Endothelial cell of umbilical vein (primary cell): Measurements from ENCODE around the gene UCK1. TPM values are rescaled to one million over a fixed set of nuclear protein-coding genes. Genes with fewer than 3 reads are reported as not detected.

Experiments used
- BruUV-seq: library from RNA; stranded (reverse); fragments of 400-500 nt; replicated peaks from 2 replicates; lab custom pipeline; 2021; lab: Mats Ljungman, UMichigan
- CTCF ChIA-PET: fragments of 300-600, 350-600 bp; sonication (Branson Sonifier 250); formaldehyde crosslinking; loops from one replicate; lab custom pipeline; 2021; ENCODE audit warnings: antibody characterized with exemption, inconsistent platforms; lab: Charles Lee
- POLR2A ChIA-PET: fragments of 300-600, 350-600 bp; sonication (Branson Sonifier 250); formaldehyde crosslinking; loops from one replicate; lab custom pipeline; 2021; ENCODE audit warnings: antibody characterized with exemption, inconsistent platforms; lab: Charles Lee
- DNase-seq: peaks from one replicate; pipeline ENCODE4 v3.0.0-alpha.2; 2011; ENCODE audit warnings: low read depth, low spot score
- FAIRE-seq: peaks from 2 replicates; lab custom pipeline; 2011; peaks lifted over from hg19 to GRCh38; lab: Jason Lieb, UNC
- H2AFZ ChIP-seq: 2 replicates; pipeline ENCODE4 v1.6.0; 2012; ENCODE audit warnings: low read depth, low read length, control low read depth, inconsistent platforms
- H3K27ac ChIP-seq: 2 replicates; pipeline ENCODE4 v1.5.1; 2011; ENCODE audit warnings: low read depth, mild to moderate bottlenecking, control low read depth, low read length, moderate library complexity; ENCODE audit not compliant: insufficient read depth
- H3K27me3 ChIP-seq, 2 experiments: 2 replicates each; pipeline versions ENCODE4 v1.6.0 to v1.6.1; 2011; ENCODE audit warnings: low read length in 2 of 2, mixed read lengths in 1 of 2; ENCODE audit not compliant: control insufficient read depth in 2 of 2, insufficient read depth in 2 of 2
- H3K36me3 ChIP-seq, 2 experiments: 2 replicates in 1 of 2; 3 replicates in 1 of 2; pipeline ENCODE4 v1.5.1; 2011; ENCODE audit warnings: low read length in 2 of 2, mild to moderate bottlenecking in 1 of 2, moderate library complexity in 1 of 2; ENCODE audit not compliant: control insufficient read depth in 2 of 2, insufficient read depth in 2 of 2; ENCODE audit errors: extremely low read depth in 1 of 2
- H3K4me1 ChIP-seq: 3 replicates; pipeline ENCODE4 v1.5.1; 2011; ENCODE audit warnings: mild to moderate bottlenecking, low read length; ENCODE audit not compliant: control insufficient read depth, insufficient read depth; ENCODE audit errors: extremely low read depth
- H3K4me2 ChIP-seq: 2 replicates; pipeline ENCODE4 v1.6.1; 2011; ENCODE audit warnings: low read length, control low read depth, mixed read lengths; ENCODE audit not compliant: insufficient read depth
- H3K4me3 ChIP-seq, 3 experiments: fragments of 200-600 bp in 1 of 3; sonication (generic), shearing (Covaris generic) in 1 of 3; replicated peaks in 1 of 3; 2 replicates each; pipeline ENCODE4 v1.5.1; 2011 to 2016; ENCODE audit warnings: control low read depth in 3 of 3, low read length in 3 of 3, mild to moderate bottlenecking in 2 of 3, inconsistent platforms in 1 of 3, low read depth in 1 of 3, moderate library complexity in 1 of 3; ENCODE audit not compliant: insufficient read depth in 1 of 3
- H3K79me2 ChIP-seq: 2 replicates; pipeline ENCODE4 v1.6.0; 2012; ENCODE audit warnings: low read length, inconsistent platforms; ENCODE audit not compliant: control insufficient read depth, insufficient read depth
- H3K9ac ChIP-seq: replicated peaks from 2 replicates; pipeline ENCODE3; 2011; ENCODE audit warnings: low read length, control low read depth; ENCODE audit not compliant: insufficient read depth; ENCODE audit errors: extremely low read depth
- H3K9me1 ChIP-seq: replicated peaks from 3 replicates; pipeline ENCODE4 v1.6.0; 2011; ENCODE audit warnings: mild to moderate bottlenecking, low read length; ENCODE audit not compliant: control insufficient read depth, insufficient read depth; ENCODE audit errors: extremely low read depth
- H3K9me3 ChIP-seq: replicated peaks from 2 replicates; pipeline ENCODE4 v1.5.1; 2012; ENCODE audit warnings: low read length, inconsistent platforms; ENCODE audit not compliant: control insufficient read depth, insufficient read depth
- H4K20me1 ChIP-seq: replicated peaks from 2 replicates; pipeline ENCODE3; 2011; ENCODE audit warnings: mild to moderate bottlenecking, low read length; ENCODE audit not compliant: control insufficient read depth, insufficient read depth; ENCODE audit errors: extremely low read depth
- CTCF ChIP-seq, 2 donors: IDR thresholded peaks; 1 replicate in 1 of 2; 2 replicates in 1 of 2; pipeline ENCODE4 v1.5.1; 2011; ENCODE audit warnings: low read length in 2 of 2, mild to moderate bottlenecking in 2 of 2, moderate library complexity in 2 of 2, control low read depth in 1 of 2, inconsistent platforms in 1 of 2, low read depth in 1 of 2; ENCODE audit not compliant: insufficient read depth in 1 of 2; ENCODE audit errors: extremely low read depth in 1 of 2
- EZH2 ChIP-seq: IDR thresholded peaks from 2 replicates; pipeline ENCODE4 v1.6.1; 2012; ENCODE audit warnings: borderline replicate concordance, low read depth, mild to moderate bottlenecking, moderate library complexity, low read length, inconsistent platforms; ENCODE audit not compliant: severe bottlenecking
- FOS ChIP-seq: IDR thresholded peaks from 2 replicates; pipeline ENCODE4 v1.6.1; 2011; ENCODE audit warnings: mild to moderate bottlenecking, low read length, moderate library complexity, borderline replicate concordance; ENCODE audit not compliant: insufficient read depth
- GATA2 ChIP-seq: IDR thresholded peaks from 2 replicates; pipeline ENCODE4 v1.7.0; 2011; ENCODE audit warnings: low read depth, mild to moderate bottlenecking, moderate library complexity, mixed read lengths, low read length; ENCODE audit not compliant: insufficient read length, insufficient read depth
- JUN ChIP-seq: IDR thresholded peaks from 2 replicates; pipeline ENCODE4 v1.6.1; 2011; ENCODE audit warnings: borderline replicate concordance, low read depth; ENCODE audit not compliant: insufficient read length, insufficient read depth
- MAX ChIP-seq: IDR thresholded peaks from 2 replicates; pipeline ENCODE4 v1.6.1; 2011; ENCODE audit not compliant: insufficient read depth, insufficient read length
- MYC ChIP-seq: IDR thresholded peaks from one replicate; pipeline ENCODE4 v1.6.1; 2011; ENCODE audit warnings: mild to moderate bottlenecking, low read depth, low read length
- POLR2A ChIP-seq: IDR thresholded peaks from 2 replicates; pipeline ENCODE4 v1.6.1; 2012; ENCODE audit warnings: low read depth, mild to moderate bottlenecking, control low read depth, low read length
- POLR2AphosphoS5 ChIP-seq: IDR thresholded peaks from 2 replicates; pipeline ENCODE4 v1.6.1; 2012; ENCODE audit warnings: low read depth, mild to moderate bottlenecking, control low read depth, low read length, moderate library complexity; ENCODE audit not compliant: insufficient read depth
- dilution Hi-C: fragments of 300-500 bp; cut with MboI; formaldehyde crosslinking; loops from one replicate; pipeline ENCODE4 v1.15.0; 2019; ENCODE audit warnings: low sequenced_read_pairs; ENCODE audit not compliant: extremely low pct_ligation_motif_present
- intact Hi-C: fragments of 100-400 bp; cut with micrococcal nuclease; formaldehyde crosslinking; loops from one replicate; pipeline ENCODE4 v1.10.0; 2022
- polyA plus RNA-seq, 4 experiments: library from polyadenylated mRNA; depleted of rRNA in 3 of 4; stranded (reverse) in 3 of 4; unstranded in 1 of 4; fragments of >200 nt; gene quantifications; 2 replicates each; pipeline versions ENCODE4 v1.2.1 to v1.2.3, GENCODE V29; 2011 to 2012; ENCODE audit warnings: missing spikeins in 1 of 4
- total RNA-seq: library from RNA; stranded (reverse); gene quantifications from 2 replicates; pipeline ENCODE4 v1.2.3, GENCODE V29; 2021

The UCK1 gene
- total and polyA plus RNA-seq, 2 donors (not counting 3 experiments of a cell fraction or from before 2014, with no cell fraction given) = 23.6 to 30.1 TPM

- DNase-seq (no peak), FAIRE-seq (no peak)
- peaks cover 21 to 59% of the 10 kb centered on the region in 2 experiments for H3K36me3 ChIP-seq
- no peak for TF ChIP-seq MYC
- H2AFZ ChIP-seq = no peak overlapping the region
- no peak overlapping the region for H3K4me2 ChIP-seq
- H3K9me1 ChIP-seq = no peaks in the 10 kb centered on the region
- no peaks in the 10 kb centered on the region for H4K20me1 ChIP-seq
- dilution Hi-C loops = no loop called here
- no TSS peak for BruUV-seq
- H3K27me3 ChIP-seq = no peaks in the 10 kb centered on the region
- ChIA-PET POLR2A (no interaction called here), CTCF (no interaction called here)
- no peak overlapping the region for H3K9ac ChIP-seq
- H3K27ac ChIP-seq = no peak overlapping the region
- H3K9me3 ChIP-seq = no peaks in the 10 kb centered on the region
- H3K4me3 ChIP-seq = no peak overlapping the region
- intact Hi-C loops = loop anchor here (10.0 kb wide), 1 partner anchor 46 kb away; the partner anchor contains the start of gene UCK1
- no peaks in the 10 kb centered on the region for H3K79me2 ChIP-seq
- H3K4me1 ChIP-seq = no peaks in the 10 kb centered on the region
These were observed 49.3 kb upstream of the UCK1 start for GRCh38 chr9:131580358-131580757.

- no peaks in the 10 kb centered on the region for H3K9me1 ChIP-seq
- H3K27ac ChIP-seq = no peak overlapping the region
- no peak for TF ChIP-seq MYC
- no peak for TF ChIP-seq JUN
- TF ChIP-seq MAX = no peak
- TF ChIP-seq POLR2A = no peak
- no peak for TF ChIP-seq EZH2
- no peak for TF ChIP-seq FOS
- TF ChIP-seq CTCF (IDR thresholded peaks at IDR 0.05; ENCODE audit: extremely low read depth in 1 of 2, insufficient read depth in 1 of 2, low read depth in 1 of 2, low read length in 2 of 2) = no peak
- no peak for TF ChIP-seq POLR2AphosphoS5
- TF ChIP-seq GATA2 = no peak
- H3K9ac ChIP-seq = no peak overlapping the region
- H3K4me2 ChIP-seq = no peak overlapping the region
- ChIA-PET POLR2A (no interaction called here), CTCF (no interaction called here)
- intact Hi-C loops (loop anchor here (10.0 kb wide), 1 partner anchor 45 kb away; the partner anchor contains the start of gene UCK1), dilution Hi-C loops (no loop called here)
- FAIRE-seq (no peak), DNase-seq (no peak)
- no peaks in the 10 kb centered on the region for H4K20me1 ChIP-seq
- H3K36me3 ChIP-seq = peaks cover 21 to 62% of the 10 kb centered on the region in 2 experiments
- no peaks in the 10 kb centered on the region for H3K27me3 ChIP-seq
- H3K9me3 ChIP-seq = no peaks in the 10 kb centered on the region
- no peak overlapping the region for H3K4me3 ChIP-seq
- H2AFZ ChIP-seq = no peak overlapping the region
- no peaks in the 10 kb centered on the region for H3K4me1 ChIP-seq
- no TSS peak for BruUV-seq
- no peaks in the 10 kb centered on the region for H3K79me2 ChIP-seq
These were observed 48.7 kb upstream of the UCK1 start for GRCh38 chr9:131579789-131580211.
